ENCODE measurements around the gene SRBD1. TPM values are rescaled to one million over a fixed set of nuclear protein-coding genes. Genes with fewer than 3 reads are reported as not detected.

Gene SRBD1
- total RNA-seq, 1 experiment from 2014 or later, result 19.8 TPM

DNA sequence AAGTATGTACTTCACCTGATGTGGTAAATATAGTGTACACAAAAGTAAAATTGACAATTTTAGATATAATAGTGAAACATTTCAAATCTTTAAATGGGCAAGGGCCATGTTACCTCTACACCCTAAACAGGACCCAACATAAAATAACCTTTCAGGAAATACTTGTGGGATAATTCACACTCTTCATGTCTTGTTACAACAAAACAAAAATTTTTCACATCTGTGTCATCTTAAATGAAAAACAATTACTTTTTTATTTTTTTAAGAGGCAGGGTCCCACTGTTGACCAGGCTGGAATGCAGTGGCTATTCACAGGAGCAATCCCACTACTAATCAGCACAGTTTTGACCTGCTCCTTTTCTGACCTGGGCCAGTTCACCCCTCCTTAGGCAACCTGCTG lies 42.1 kb downstream of the SRBD1 start:
- no peaks in the 10 kb centered on the region for H3F3A ChIP-seq (ENCODE audit: low read length, unreplicated experiment)
- intact Hi-C loops (cut with micrococcal nuclease), result no loop called here
- peak; percentile 14 for DNase-seq

DNA sequence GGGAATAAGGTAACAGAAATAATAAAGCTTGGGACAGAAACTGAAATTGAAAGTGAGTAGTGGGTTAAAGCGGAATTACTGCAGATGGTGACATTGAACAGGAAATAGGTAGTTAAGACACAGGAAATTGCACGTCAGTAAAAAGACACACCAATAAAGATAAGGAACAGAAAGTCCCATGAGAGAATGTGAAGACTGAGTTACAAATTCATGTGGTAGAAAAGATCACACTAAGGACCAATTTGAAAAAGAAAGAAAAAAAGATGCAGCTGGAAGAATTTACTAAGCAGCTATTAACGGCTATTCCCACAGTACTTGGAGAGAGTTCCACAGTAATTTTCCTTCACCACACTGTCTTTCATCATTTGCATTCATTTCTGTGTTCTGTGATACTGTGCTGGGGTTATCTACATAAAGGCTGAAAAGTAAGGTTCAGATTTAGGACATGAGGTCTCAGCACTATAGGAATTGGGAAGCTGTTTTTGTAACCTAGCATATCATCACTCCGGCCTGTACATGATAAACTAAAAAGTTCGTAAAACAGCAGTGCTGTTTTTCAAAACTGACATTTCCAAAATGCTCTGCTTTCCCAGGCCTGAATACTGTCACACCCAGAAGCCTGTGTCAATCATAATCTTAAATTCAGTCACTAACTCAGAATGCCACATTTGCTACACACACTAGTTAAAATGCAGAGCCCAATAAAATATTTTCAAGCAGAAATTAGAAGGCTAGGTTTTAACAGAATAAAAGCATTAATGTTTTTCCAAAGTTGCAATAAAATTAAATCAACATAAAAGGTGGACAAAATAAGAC lies 42.9 kb downstream of the SRBD1 start:
- Histone ChIP-seq H3K4me2 (ENCODE audit: low read length) (no peak overlapping the region), H3K9ac (ENCODE audit: low read length) (no peak overlapping the region), H3K79me2 (ENCODE audit: low read length) (no peaks in the 10 kb centered on the region), H4K20me1 (ENCODE audit: low read length) (no peaks in the 10 kb centered on the region), H3K9me3 (ENCODE audit: low read length) (no peaks in the 10 kb centered on the region), H2AFZ (ENCODE audit: low read length) (no peak overlapping the region), H3K27ac (ENCODE audit: low read length) (0 out of 2 replicates have a peak overlapping the region, but pooled peaks have one; percentile 1), H3K36me3 (ENCODE audit: low read depth, low read length) (peaks cover 15% of the 10 kb centered on the region), H3K9me2 (replicated peaks; ENCODE audit: low read length) (no peaks in the 10 kb centered on the region), H3K4me3 (ENCODE audit: low read length) (no peak overlapping the region), H3K4me1 (ENCODE audit: insufficient read depth, low read length) (peaks cover 18% of the 10 kb centered on the region; the same call in 1 of the 2 replicates), H3F3A (ENCODE audit: low read length, unreplicated experiment) (no peaks in the 10 kb centered on the region), H3K27me3 (ENCODE audit: low read length) (no peaks in the 10 kb centered on the region)
- DNase-seq (peak; percentile 3), ATAC-seq (peak; percentile 56)
- TF ChIP-seq EZH2 (IDR thresholded peaks at IDR 0.05; ENCODE audit: low read length, unreplicated experiment), result no peak
- TF ChIP-seq EZH2phosphoT487 (IDR thresholded peaks at IDR 0.05; ENCODE audit: borderline replicate concordance, low read length), result no peak
- TF ChIP-seq CTCF (conservative IDR thresholded peaks at IDR 0.05; ENCODE audit: low read depth, low read length), result no peak
- BruUV-seq (replicated peaks), result no TSS peak
- intact Hi-C loops (cut with micrococcal nuclease), result no loop called here
- POLR2A ChIA-PET (ENCODE audit: unreplicated experiment), result no interaction called here
- CTCF ChIA-PET, result no interaction called here

More for the DNA sequence above, 42.1 kb downstream of the SRBD1 start:
- TF ChIP-seq EZH2 (IDR thresholded peaks at IDR 0.05; ENCODE audit: low read length, unreplicated experiment) (no peak), CTCF (conservative IDR thresholded peaks at IDR 0.05; ENCODE audit: low read depth, low read length) (no peak), EZH2phosphoT487 (IDR thresholded peaks at IDR 0.05; ENCODE audit: borderline replicate concordance, low read length) (no peak)
- H3K36me3 ChIP-seq (ENCODE audit: low read depth, low read length), result peaks cover 17% of the 10 kb centered on the region
- H2AFZ ChIP-seq (ENCODE audit: low read length), result no peak overlapping the region
- peaks cover 18% of the 10 kb centered on the region; the same call in 1 of the 2 replicates for H3K4me1 ChIP-seq (ENCODE audit: insufficient read depth, low read length)
- H3K79me2 ChIP-seq (ENCODE audit: low read length), result no peaks in the 10 kb centered on the region
- ATAC-seq, result peak; percentile 58
- 0 out of 2 replicates have a peak overlapping the region, but pooled peaks have one; percentile 1 for H3K27ac ChIP-seq (ENCODE audit: low read length)
- no peak overlapping the region for H3K9ac ChIP-seq (ENCODE audit: low read length)
- no peaks in the 10 kb centered on the region for H3K27me3 ChIP-seq (ENCODE audit: low read length)
- ChIA-PET POLR2A (ENCODE audit: unreplicated experiment) (no interaction called here), CTCF (no interaction called here)
- H3K4me3 ChIP-seq (ENCODE audit: low read length), result no peak overlapping the region
- H3K9me2 ChIP-seq (replicated peaks; ENCODE audit: low read length), result no peaks in the 10 kb centered on the region
- H3K9me3 ChIP-seq (ENCODE audit: low read length), result no peaks in the 10 kb centered on the region
- H4K20me1 ChIP-seq (ENCODE audit: low read length), result no peaks in the 10 kb centered on the region
- H3K4me2 ChIP-seq (ENCODE audit: low read length), result no peak overlapping the region
- no TSS peak for BruUV-seq (replicated peaks)

Measured in PC-3 (cell line).